PC-9 (cell line): ENCODE data around the gene HPGDS. TPM values are rescaled to one million over a fixed set of nuclear protein-coding genes. Genes with fewer than 3 reads are reported as not detected.

Experiments used
- BruUV-seq: library from RNA; stranded (reverse); fragments of 400-500 nt; replicated peaks from 2 replicates; lab custom pipeline; 2021; lab: Mats Ljungman, UMichigan
- CTCF ChIA-PET: fragments of 300-600 bp; sonication (Branson Sonifier 250); formaldehyde crosslinking; loops from one replicate; lab custom pipeline; 2022; ENCODE audit warnings: antibody characterized with exemption; lab: Charles Lee
- POLR2A ChIA-PET: fragments of 300-600 bp; sonication (Branson Sonifier 250); formaldehyde crosslinking; loops from one replicate; lab custom pipeline; 2022; ENCODE audit warnings: antibody characterized with exemption; ENCODE audit not compliant: unreplicated experiment; lab: Charles Lee
- DNase-seq, 2 experiments: peaks; one replicate each; pipeline versions ENCODE4 v3.0.0 to v3.0.0-alpha.2; 2015 to 2022; ENCODE audit warnings: mixed read lengths in 1 of 2
- H2AFZ ChIP-seq: fragments of 200-600 bp; sonication (generic); 2 replicates; pipeline ENCODE4 v1.8.1; 2017; ENCODE audit warnings: antibody characterized with exemption
- H3F3A ChIP-seq: fragments of 200-600 bp; sonication (generic); 2 replicates; pipeline ENCODE4 v1.8.1; 2017; ENCODE audit warnings: antibody characterized with exemption, mild to moderate bottlenecking, low read depth; ENCODE audit not compliant: insufficient read depth
- H3K27ac ChIP-seq: fragments of 200-600 bp; sonication (generic); 2 replicates; pipeline ENCODE4 v1.6.1; 2016; ENCODE audit warnings: mixed run types
- H3K27me3 ChIP-seq: fragments of 200-600 bp; sonication (generic); 2 replicates; pipeline ENCODE4 v1.6.1; 2016; ENCODE audit warnings: low read depth, mixed run types; ENCODE audit not compliant: insufficient read depth
- H3K36me3 ChIP-seq: fragments of 200-600 bp; sonication (generic); 2 replicates; pipeline ENCODE4 v1.6.1; 2016; ENCODE audit warnings: low read depth, mixed run types
- H3K4me1 ChIP-seq: fragments of 200-600 bp; sonication (generic); replicated peaks from 2 replicates; pipeline ENCODE4 v1.6.1; 2016; ENCODE audit warnings: mixed run types; ENCODE audit not compliant: insufficient read depth
- H3K4me2 ChIP-seq: fragments of 200-600 bp; sonication (generic); 2 replicates; pipeline ENCODE4 v1.6.1; 2017; ENCODE audit warnings: mixed run types
- H3K4me3 ChIP-seq: fragments of 200-600 bp; sonication (generic); 2 replicates; pipeline ENCODE4 v1.6.1; 2016; ENCODE audit warnings: mixed run types
- H3K79me2 ChIP-seq: fragments of 200-600 bp; sonication (generic); 2 replicates; pipeline ENCODE4 v1.6.1; 2017; ENCODE audit warnings: low read depth, mixed run types
- H3K9me2 ChIP-seq: fragments of 200-600 bp; sonication (generic); 2 replicates; pipeline ENCODE4 v1.8.1; 2017; ENCODE audit warnings: mild to moderate bottlenecking; ENCODE audit not compliant: insufficient read depth
- H3K9me3 ChIP-seq: fragments of 200-600 bp; sonication (generic); 2 replicates; pipeline ENCODE4 v1.8.1; 2016; ENCODE audit warnings: low read depth; ENCODE audit not compliant: insufficient read depth
- H4K20me1 ChIP-seq: fragments of 200-600 bp; sonication (generic); 2 replicates; pipeline ENCODE4 v1.8.1; 2017; ENCODE audit not compliant: insufficient read depth
- CTCF ChIP-seq: fragments of 200-600 bp; sonication (generic); conservative IDR thresholded peaks from 2 replicates; pipeline ENCODE4 v1.6.1; 2017; ENCODE audit warnings: mixed run types, antibody characterized with exemption, mild to moderate bottlenecking, moderate library complexity
- EZH2 ChIP-seq: fragments of 200-600 bp; sonication (generic); IDR thresholded peaks from 2 replicates; pipeline ENCODE4 v1.8.0; 2017; ENCODE audit warnings: antibody characterized with exemption, low read depth
- intact Hi-C: fragments of 100-400 bp; cut with micrococcal nuclease; formaldehyde crosslinking; loops from one replicate; pipeline ENCODE4 v1.10.0; 2022; ENCODE audit not compliant: unreplicated experiment
- total RNA-seq: library from RNA; stranded (reverse); gene quantifications from 2 replicates; pipeline ENCODE4 v1.2.3, GENCODE V29; 2021

Gene HPGDS
- total RNA-seq, 1 experiment from 2014 or later = not detected

- H3F3A ChIP-seq = no peaks in the 10 kb centered on the region
- no peak overlapping the region for H3K4me2 ChIP-seq
- H3K9me2 ChIP-seq = no peaks in the 10 kb centered on the region
- TF ChIP-seq EZH2 = no peak
- ChIA-PET CTCF (interaction anchor here (0.6 kb wide), 1 partner anchor 14 kb away, joined by 5 read pairs; no protein-coding TSS in a partner anchor), POLR2A (no interaction called here)
- no peak for DNase-seq
- no peaks in the 10 kb centered on the region for H3K79me2 ChIP-seq
- H3K36me3 ChIP-seq = no peaks in the 10 kb centered on the region
- H3K27ac ChIP-seq = no peak overlapping the region
- no peak overlapping the region for H2AFZ ChIP-seq
- H3K4me3 ChIP-seq = no peak overlapping the region
- no peaks in the 10 kb centered on the region for H4K20me1 ChIP-seq
- H3K4me1 ChIP-seq = no peaks in the 10 kb centered on the region
- H3K27me3 ChIP-seq = no peaks in the 10 kb centered on the region
- no peaks in the 10 kb centered on the region for H3K9me3 ChIP-seq
- no TSS peak for BruUV-seq
- intact Hi-C loops = no loop called here
These were observed 6.3 kb downstream of the HPGDS start for GRCh38 chr4:94336303-94336702.

- BruUV-seq = no TSS peak
- H4K20me1 ChIP-seq = no peaks in the 10 kb centered on the region
- H3K27ac ChIP-seq = no peak overlapping the region
- intact Hi-C loops = no loop called here
- no peaks in the 10 kb centered on the region for H3K9me2 ChIP-seq
- ChIA-PET POLR2A (no interaction called here), CTCF (no interaction called here)
- no peak overlapping the region for H2AFZ ChIP-seq
- TF ChIP-seq CTCF (no peak), EZH2 (no peak)
- H3K4me3 ChIP-seq = no peak overlapping the region
- H3K27me3 ChIP-seq = no peaks in the 10 kb centered on the region
- H3F3A ChIP-seq = no peaks in the 10 kb centered on the region
- no peak for DNase-seq
- H3K4me2 ChIP-seq = no peak overlapping the region
- H3K36me3 ChIP-seq = no peaks in the 10 kb centered on the region
- H3K9me3 ChIP-seq = no peaks in the 10 kb centered on the region
- H3K79me2 ChIP-seq = no peaks in the 10 kb centered on the region
- H3K4me1 ChIP-seq = no peaks in the 10 kb centered on the region
These were observed 7.7 kb downstream of the HPGDS start for GRCh38 chr4:94334962-94335361.

DNA sequence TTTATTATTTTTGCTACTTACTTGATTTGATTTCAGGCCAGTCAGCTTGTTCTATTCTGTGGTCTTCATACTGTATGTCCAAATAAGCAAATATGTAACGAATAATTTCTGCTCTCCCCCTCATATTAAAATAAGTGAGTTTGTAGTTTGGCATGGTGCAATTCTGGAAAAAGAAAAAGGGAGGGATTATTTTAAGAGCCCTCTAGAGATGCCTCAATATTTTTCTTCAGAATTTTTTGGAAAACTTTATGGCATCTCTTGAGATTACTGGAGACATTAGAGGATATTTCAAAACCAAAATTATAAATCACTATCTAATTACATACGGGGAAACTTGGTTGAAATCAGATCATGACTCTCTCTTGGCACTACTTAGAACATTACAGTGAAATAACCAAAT is 8.2 kb downstream of the HPGDS start:
- Histone ChIP-seq H3K79me2 (no peaks in the 10 kb centered on the region), H3K36me3 (no peaks in the 10 kb centered on the region), H4K20me1 (no peaks in the 10 kb centered on the region), H3K27me3 (no peaks in the 10 kb centered on the region), H3K4me2 (no peak overlapping the region), H2AFZ (no peak overlapping the region), H3K9me2 (no peaks in the 10 kb centered on the region), H3K4me3 (no peak overlapping the region), H3K4me1 (no peaks in the 10 kb centered on the region), H3K9me3 (no peaks in the 10 kb centered on the region), H3K27ac (no peak overlapping the region), H3F3A (no peaks in the 10 kb centered on the region)
- no peak for DNase-seq
- no peak for TF ChIP-seq EZH2
- no peak for TF ChIP-seq CTCF
- BruUV-seq = no TSS peak
- POLR2A ChIA-PET = no interaction called here
- intact Hi-C loops = no loop called here
- CTCF ChIA-PET = no interaction called here

- H3K27ac ChIP-seq = no peak overlapping the region
- no peaks in the 10 kb centered on the region for H3K9me3 ChIP-seq
- no peak for DNase-seq
- H3K9me2 ChIP-seq = no peaks in the 10 kb centered on the region
- H3K79me2 ChIP-seq = no peaks in the 10 kb centered on the region
- TF ChIP-seq CTCF (no peak), EZH2 (no peak)
- ChIA-PET POLR2A (no interaction called here), CTCF (no interaction called here)
- no TSS peak for BruUV-seq
- no peaks in the 10 kb centered on the region for H4K20me1 ChIP-seq
- no peaks in the 10 kb centered on the region for H3F3A ChIP-seq
- no peak overlapping the region for H3K4me2 ChIP-seq
- H3K27me3 ChIP-seq = no peaks in the 10 kb centered on the region
- intact Hi-C loops = no loop called here
- H3K4me3 ChIP-seq = no peak overlapping the region
- no peak overlapping the region for H2AFZ ChIP-seq
- H3K4me1 ChIP-seq = no peaks in the 10 kb centered on the region
- H3K36me3 ChIP-seq = no peaks in the 10 kb centered on the region
These were observed 8.8 kb downstream of the HPGDS start for GRCh38 chr4:94333866-94334265.
